H1 (cell line): ENCODE results near the gene DSTN. TPM values are rescaled to one million over a fixed set of nuclear protein-coding genes. Genes with fewer than 3 reads are reported as not detected.

ENCODE experiments used
- CTCF ChIA-PET: fragments of 300-600 bp; sonication (Branson Sonifier 250); formaldehyde crosslinking; loops from one replicate; lab custom pipeline; 2021; ENCODE audit not compliant: partially characterized antibody; lab: Charles Lee
- POLR2A ChIA-PET: fragments of 300-600 bp; sonication (Branson Sonifier 250); formaldehyde crosslinking; loops from one replicate; lab custom pipeline; 2021; ENCODE audit warnings: inconsistent platforms; ENCODE audit not compliant: partially characterized antibody; lab: Charles Lee
- DNase-seq, 2 experiments: peaks; one replicate each; pipeline versions ENCODE4 v3.0.0 to v3.0.0-alpha.2; 2010 to 2022; ENCODE audit warnings: low spot score in 2 of 2, low read depth in 1 of 2, mixed read lengths in 1 of 2
- FAIRE-seq: peaks from 2 replicates; lab custom pipeline; 2011; peaks lifted over from hg19 to GRCh38; lab: Jason Lieb, UNC
- H2AFZ ChIP-seq: 2 replicates; pipeline ENCODE4 v1.8.1; 2012; ENCODE audit warnings: low read length, inconsistent platforms
- H2AK5ac ChIP-seq: 2 replicates; pipeline ENCODE4 v1.6.1; 2013; ENCODE audit warnings: low read depth, low read length
- H2BK120ac ChIP-seq: replicated peaks from 2 replicates; pipeline ENCODE3; 2013; ENCODE audit warnings: low read depth, low read length, inconsistent platforms
- H2BK12ac ChIP-seq: 2 replicates; pipeline ENCODE4 v1.6.1; 2013; ENCODE audit warnings: low read depth, low read length
- H2BK15ac ChIP-seq: 2 replicates; pipeline ENCODE4 v1.6.1; 2013; ENCODE audit warnings: low read length
- H2BK20ac ChIP-seq: 2 replicates; pipeline ENCODE4 v1.6.1; 2013; ENCODE audit warnings: low read length
- H2BK5ac ChIP-seq: 2 replicates; pipeline ENCODE4 v1.6.1; 2013; ENCODE audit warnings: low read depth, low read length
- H3K14ac ChIP-seq: 2 replicates; pipeline ENCODE4 v1.6.1; 2013; ENCODE audit warnings: inconsistent platforms; ENCODE audit not compliant: insufficient read length
- H3K18ac ChIP-seq: 2 replicates; pipeline ENCODE4 v1.6.1; 2013; ENCODE audit warnings: low read length; ENCODE audit errors: extremely low read depth
- H3K23ac ChIP-seq: 2 replicates; pipeline ENCODE4 v1.6.1; 2013; ENCODE audit warnings: inconsistent platforms; ENCODE audit not compliant: insufficient read length
- H3K23me2 ChIP-seq: 2 replicates; pipeline ENCODE4 v1.6.1; 2013; ENCODE audit warnings: low read depth, low read length
- H3K27ac ChIP-seq: 2 replicates; pipeline ENCODE4 v1.6.1; 2011; ENCODE audit warnings: low read depth, low read length, inconsistent platforms
- H3K27me3 ChIP-seq, 4 experiments: replicated peaks in 1 of 4; 1 replicate in 1 of 4; 2 replicates in 3 of 4; pipeline versions ENCODE4 v1.6.1 to v1.8.1; 2011 to 2013; ENCODE audit warnings: low read length in 3 of 4, mild to moderate bottlenecking in 3 of 4, inconsistent platforms in 2 of 4, mixed read lengths in 2 of 4, moderate library complexity in 1 of 4; ENCODE audit not compliant: control insufficient read depth in 3 of 4, insufficient read depth in 3 of 4; ENCODE audit errors: extremely low read depth in 1 of 4
- H3K36me3 ChIP-seq, 4 experiments: 2 replicates each; pipeline versions ENCODE4 v1.6.1 to v1.8.1; 2011 to 2013; ENCODE audit warnings: mild to moderate bottlenecking in 4 of 4, low read length in 3 of 4, moderate library complexity in 2 of 4, control low read depth in 1 of 4, inconsistent platforms in 1 of 4; ENCODE audit not compliant: insufficient read depth in 4 of 4, control insufficient read depth in 2 of 4
- H3K4ac ChIP-seq: replicated peaks from 2 replicates; pipeline ENCODE3; 2013; ENCODE audit warnings: low read length, low read depth, mixed read lengths, inconsistent platforms; ENCODE audit not compliant: insufficient read length
- H3K4me1 ChIP-seq, 4 experiments: replicated peaks in 1 of 4; 1 replicate in 1 of 4; 2 replicates in 3 of 4; pipeline versions ENCODE4 v1.6.1 to v1.8.1; 2011 to 2013; ENCODE audit warnings: low read length in 3 of 4, inconsistent platforms in 2 of 4, mixed read lengths in 1 of 4; ENCODE audit not compliant: insufficient read depth in 4 of 4, control insufficient read depth in 3 of 4
- H3K4me2 ChIP-seq, 2 experiments: 2 replicates each; pipeline versions ENCODE4 v1.6.1 to v1.8.1; 2011 to 2013; ENCODE audit warnings: low read depth in 2 of 2, low read length in 2 of 2, control low read depth in 1 of 2, inconsistent platforms in 1 of 2, mild to moderate bottlenecking in 1 of 2; ENCODE audit not compliant: insufficient read depth in 1 of 2
- H3K4me3 ChIP-seq, 4 experiments: fragments of 200-600, 300-600 bp in 1 of 4; sonication (generic), shearing (Covaris generic), sonication (Bioruptor Twin) in 1 of 4; 2 replicates each; pipeline versions ENCODE4 v1.5.1 to v1.8.1; 2011 to 2016; ENCODE audit warnings: low read length in 4 of 4, low read depth in 3 of 4, control low read depth in 2 of 4, inconsistent platforms in 2 of 4, mild to moderate bottlenecking in 2 of 4, mixed read lengths in 1 of 4, moderate library complexity in 1 of 4; ENCODE audit not compliant: insufficient read depth in 2 of 4; ENCODE audit errors: extremely low read depth in 1 of 4
- H3K56ac ChIP-seq: replicated peaks from 2 replicates; pipeline ENCODE3; 2013; ENCODE audit warnings: low read depth, mild to moderate bottlenecking, mixed read lengths, low read length, inconsistent platforms; ENCODE audit not compliant: insufficient read length
- H3K79me1 ChIP-seq: 2 replicates; pipeline ENCODE4 v1.6.1; 2013; ENCODE audit warnings: low read depth, low read length, control low read depth
- H3K79me2 ChIP-seq, 2 experiments: 2 replicates each; pipeline versions ENCODE4 v1.6.1 to v1.8.1; 2012 to 2013; ENCODE audit warnings: low read length in 2 of 2, mild to moderate bottlenecking in 2 of 2, inconsistent platforms in 1 of 2; ENCODE audit not compliant: insufficient read depth in 2 of 2, control insufficient read depth in 1 of 2
- H3K9ac ChIP-seq, 4 experiments: replicated peaks in 1 of 4; 1 replicate in 1 of 4; 2 replicates in 3 of 4; pipeline versions ENCODE4 v1.6.1 to v1.8.1; 2011 to 2013; ENCODE audit warnings: low read depth in 3 of 4, low read length in 3 of 4, control low read depth in 2 of 4, mild to moderate bottlenecking in 2 of 4, moderate library complexity in 2 of 4, inconsistent platforms in 1 of 4; ENCODE audit errors: extremely low read depth in 1 of 4
- H3K9me3 ChIP-seq, 2 experiments: 2 replicates each; pipeline versions ENCODE4 v1.6.1 to v1.8.1; 2012 to 2013; ENCODE audit warnings: mild to moderate bottlenecking in 2 of 2, moderate library complexity in 2 of 2, control low read depth in 1 of 2, inconsistent platforms in 1 of 2, low read depth in 1 of 2, low read length in 1 of 2, mixed read lengths in 1 of 2; ENCODE audit not compliant: insufficient read depth in 2 of 2
- H4K20me1 ChIP-seq, 2 experiments: replicated peaks in 1 of 2; 2 replicates each; pipeline versions ENCODE3 to v1.8.1; 2011 to 2013; ENCODE audit warnings: inconsistent platforms in 2 of 2, low read length in 2 of 2, mild to moderate bottlenecking in 1 of 2; ENCODE audit not compliant: insufficient read depth in 2 of 2, control insufficient read depth in 1 of 2
- H4K5ac ChIP-seq: 2 replicates; pipeline ENCODE4 v1.6.1; 2013; ENCODE audit warnings: low read length, low read depth, mixed read lengths, inconsistent platforms; ENCODE audit not compliant: insufficient read length
- H4K8ac ChIP-seq: 2 replicates; pipeline ENCODE4 v1.8.0; 2013; ENCODE audit warnings: mild to moderate bottlenecking, moderate library complexity, low read length, inconsistent platforms; ENCODE audit not compliant: insufficient read depth; ENCODE audit errors: extremely low read depth
- H4K91ac ChIP-seq: replicated peaks from 2 replicates; pipeline ENCODE3; 2013; ENCODE audit warnings: low read length, mixed read lengths, inconsistent platforms; ENCODE audit not compliant: insufficient read length
- GTF2F1 ChIP-seq: IDR thresholded peaks from 2 replicates; pipeline ENCODE4 v1.6.1; 2012; ENCODE audit warnings: low read depth, low read length, improper control_type of control experiment, borderline replicate concordance
- KDM1A ChIP-seq: fragments of 200-600, 300-600 bp; sonication (generic); IDR thresholded peaks from 2 replicates; pipeline ENCODE4 v1.7.1; 2016; ENCODE audit warnings: mild to moderate bottlenecking, low read length, borderline replicate concordance
- POLR2A ChIP-seq, 2 experiments: IDR thresholded peaks; 1 replicate in 1 of 2; 2 replicates in 1 of 2; pipeline ENCODE4 v1.6.1; 2011; ENCODE audit warnings: low read depth in 2 of 2, low read length in 2 of 2, mild to moderate bottlenecking in 2 of 2; ENCODE audit errors: control extremely low read depth in 1 of 2
- SUZ12 ChIP-seq: fragments of 200-600 bp; sonication (generic); IDR thresholded peaks from 2 replicates; pipeline ENCODE4 v1.6.1; 2012; ENCODE audit warnings: mild to moderate bottlenecking, inconsistent platforms, low read length, moderate library complexity, mixed read lengths
- WGBS, 2 experiments: shearing (Covaris generic) in 1 of 2; methylation state at CpG; one replicate each; pipeline versions ENCODE4 v1.1.6 to v1.1.7; 2013 to 2015; ENCODE audit warnings: low lambda C conversion rate in 2 of 2, mixed read lengths in 2 of 2, inconsistent platforms in 1 of 2, low coverage in 1 of 2, missing lambda C conversion rate in 1 of 2; ENCODE audit not compliant: insufficient replicate concordance in 2 of 2, insufficient coverage in 1 of 2, insufficient read length in 1 of 2; ENCODE audit errors: extremely low coverage in 1 of 2, missing lambda C conversion rate in 1 of 2; 5-methylcytosine and 5-hydroxymethylcytosine counted together
- polyA plus RNA-seq, 7 experiments: library from polyadenylated mRNA; depleted of rRNA in 3 of 7; stranded (reverse) in 5 of 7; unstranded in 2 of 7; fragments of >200 nt in 5 of 7; fragments of 200-250 nt in 2 of 7; gene quantifications; 1 replicate in 5 of 7; 2 replicates in 1 of 7; 4 replicates in 1 of 7; pipeline versions ENCODE4 v1.2.1 to v1.2.3, GENCODE V29; 2011 to 2013; ENCODE audit warnings: missing spikeins in 2 of 7, mixed read lengths in 2 of 7
- total RNA-seq: library from RNA; stranded (reverse); fragmentation: NEBNext Ultra II Directional; extraction: Animal tissue kit (Norgen Biotek cat#: 25700); gene quantifications from 2 replicates; pipeline ENCODE4 v1.2.1, GENCODE V29; 2021

The DSTN gene
- total and polyA plus RNA-seq, 2 of the 8 experiments (the other 6 are each of a cell fraction or from before 2014, with no cell fraction given), result 43.3 to 208 TPM

DNA sequence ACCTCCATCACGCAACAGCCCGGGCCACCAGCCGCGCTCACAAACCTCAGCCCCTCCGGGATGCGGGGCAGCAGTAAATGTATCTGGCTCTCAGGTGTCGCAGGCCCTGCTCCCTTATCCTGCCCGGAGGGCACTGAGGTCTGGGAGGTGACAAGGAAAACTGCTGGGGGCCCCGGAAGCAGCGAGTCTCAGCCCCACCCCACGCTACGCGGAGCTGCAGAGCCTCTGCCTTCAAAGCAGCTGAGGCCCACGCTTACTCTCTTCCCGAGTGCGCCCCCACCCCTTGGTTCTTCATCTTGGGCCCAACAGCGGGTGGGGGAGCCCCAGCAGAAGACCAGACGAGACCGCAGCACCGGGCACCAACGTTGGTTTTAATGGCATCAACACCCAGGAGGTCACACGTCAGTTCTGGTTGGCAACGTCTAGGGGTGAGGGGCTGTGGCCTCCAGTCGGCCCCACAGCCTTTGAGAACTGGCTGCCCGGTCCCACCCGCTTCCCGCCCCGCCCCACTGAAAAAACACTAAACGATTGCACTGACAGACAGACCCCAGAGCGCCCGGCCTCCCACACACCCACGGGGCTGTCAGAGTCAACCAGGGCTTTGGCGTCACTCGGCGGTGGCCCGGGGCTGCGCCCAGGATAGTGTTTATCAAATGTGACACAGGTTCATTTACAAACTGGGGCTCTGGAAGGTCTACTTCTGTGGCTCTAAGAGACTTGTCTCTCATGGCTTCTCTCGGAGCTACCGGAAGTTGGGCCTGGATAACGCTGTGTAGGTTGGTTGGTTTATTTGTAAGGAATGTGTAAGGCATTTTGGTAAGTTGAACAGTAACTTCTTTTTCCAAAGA is 43.7 kb downstream of the DSTN start:
- FAIRE-seq, result no peak

More for the DNA sequence above, 43.7 kb downstream of the DSTN start:
- Histone ChIP-seq H2AK5ac (no peak overlapping the region), H3K18ac (no peak overlapping the region), H3K27ac (no peak overlapping the region), H2BK5ac (no peak overlapping the region), H3K56ac (no peak overlapping the region), H2BK12ac (no peak overlapping the region), H3K4me3 (no peak overlapping the region), H2AFZ (no peak overlapping the region), H3K23ac (no peak overlapping the region), H4K91ac (no peak overlapping the region), H3K36me3 (peaks cover 0 to 19% (median 5%) of the 10 kb centered on the region in 4 experiments; a peak in 6 of 8 replicates), H3K79me2 (no peaks in the 10 kb centered on the region), H2BK120ac (no peak overlapping the region), H3K9me3 (no peaks in the 10 kb centered on the region), H4K5ac (no peak overlapping the region), H2BK15ac (no peak overlapping the region), H2BK20ac (no peak overlapping the region), H3K23me2 (no peaks in the 10 kb centered on the region), H4K20me1 (peaks cover 4 to 5% of the 10 kb centered on the region in 2 experiments), H4K8ac (no peak overlapping the region; the same call in 1 of the 2 replicates), H3K27me3 (no peaks in the 10 kb centered on the region), H3K4me2 (no peak overlapping the region), H3K14ac (no peak overlapping the region), H3K4ac (no peak overlapping the region), H3K79me1 (peaks cover 3% of the 10 kb centered on the region; the same call in 1 of the 2 replicates), H3K9ac (no peak overlapping the region), H3K4me1 (peaks cover 0 to 8% (median 1%) of the 10 kb centered on the region in 4 experiments; a peak in 3 of 7 replicates)
- TF ChIP-seq POLR2A (IDR thresholded peaks at IDR 0.05; ENCODE audit: control extremely low read depth in 1 of 2, low read depth in 2 of 2, low read length in 2 of 2), result no peak
- TF ChIP-seq GTF2F1, result no peak
- no peak for TF ChIP-seq KDM1A
- TF ChIP-seq SUZ12, result no peak
- ChIA-PET CTCF (interaction anchor here (0.7 to 10.0 kb wide), 16 partner anchors 8 to 325 kb away, joined by 3 to 114 read pairs (median 4); partner anchors contain the start of gene DSTN), POLR2A (interaction anchor here (1.0 to 1.5 kb wide), 7 partner anchors 11 to 83 kb away, joined by 3 to 7 read pairs (median 5); partner anchors contain the start of genes BFSP1, DSTN and RRBP1)
- WGBS, 2 experiments, result 94% methylated on average over 34 of the region's 40 CpGs; no CpG with 5 or more reads in 1 of the 2 experiments
- no peak for DNase-seq
